HepG2 (cell line): ENCODE results near the gene SLC1A2. TPM values are rescaled to one million over a fixed set of nuclear protein-coding genes. Genes with fewer than 3 reads are reported as not detected.
A peak's percentile ranks its signal among the peaks of the same experiment; 100 is the strongest.

Experiments
- ATAC-seq: fragments of 200-7000 bp; cut with Tn5 transposase; 3 replicates; pipeline ENCODE4 v1.9.1; 2020; ENCODE audit warnings: mild to moderate bottlenecking, moderate library complexity
- BruUV-seq: library from RNA; stranded (reverse); fragments of 400-500 nt; replicated peaks from 2 replicates; lab custom pipeline; 2021; lab: Mats Ljungman, UMichigan
- CTCF ChIA-PET: fragments of 300-600 bp; formaldehyde crosslinking; extraction: SDS; loops from one replicate; lab custom pipeline; 2021; ENCODE audit warnings: low total read pairs, inconsistent platforms, low intra/inter-chr PET ratio; lab: Yijun Ruan, JAX
- POLR2A ChIA-PET: fragments of 350-600 bp; sonication (Branson Sonifier 250); formaldehyde crosslinking; loops from one replicate; lab custom pipeline; 2020; ENCODE audit warnings: antibody characterized with exemption, inconsistent platforms; lab: Yijun Ruan, JAX
- DNase-seq: peaks from one replicate; pipeline ENCODE4 v3.0.0-alpha.2; 2015; ENCODE audit warnings: low spot score
- FAIRE-seq: peaks from 3 replicates; lab custom pipeline; 2011; peaks lifted over from hg19 to GRCh38; lab: Jason Lieb, UNC
- H2AFZ ChIP-seq: one replicate; pipeline ENCODE4 v1.6.1; 2011; ENCODE audit warnings: low read length, inconsistent platforms
- H3K27ac ChIP-seq: fragments of 300-600 bp; 3 replicates; pipeline ENCODE4 v1.8.0; 2011; ENCODE audit warnings: mixed run types, mild to moderate bottlenecking, mixed read lengths, low read length, inconsistent platforms; ENCODE audit not compliant: insufficient read depth; ENCODE audit errors: extremely low read length
- H3K27me3 ChIP-seq, 2 experiments: fragments of 200-600 bp in 1 of 2; 2 replicates in 1 of 2; 3 replicates in 1 of 2; pipeline versions ENCODE4 v1.6.0 to v1.8.0; 2011; ENCODE audit warnings: low read length in 2 of 2, mild to moderate bottlenecking in 2 of 2, moderate library complexity in 2 of 2, inconsistent platforms in 1 of 2; ENCODE audit not compliant: insufficient read depth in 2 of 2, control insufficient read depth in 1 of 2
- H3K36me3 ChIP-seq, 2 experiments: fragments of 200-600 bp in 1 of 2; replicated peaks in 1 of 2; 2 replicates in 1 of 2; 3 replicates in 1 of 2; pipeline versions ENCODE4 v1.5.1 to v1.8.0; 2011; ENCODE audit warnings: low read length in 2 of 2, inconsistent platforms in 1 of 2; ENCODE audit not compliant: insufficient read depth in 2 of 2, control insufficient read depth in 1 of 2
- H3K4me1 ChIP-seq: 2 replicates; pipeline ENCODE4 v1.5.1; 2012; ENCODE audit warnings: low read length, inconsistent platforms; ENCODE audit not compliant: insufficient read depth
- H3K4me2 ChIP-seq: 2 replicates; pipeline ENCODE4 v1.6.0; 2011; ENCODE audit warnings: low read depth, low read length, inconsistent platforms
- H3K4me3 ChIP-seq, 3 experiments: fragments of 200-600 bp in 1 of 3; sonication (generic), shearing (Covaris generic) in 1 of 3; replicated peaks in 1 of 3; 2 replicates each; pipeline ENCODE4 v1.5.1; 2011 to 2016; ENCODE audit warnings: low read length in 3 of 3, inconsistent platforms in 2 of 3, low read depth in 2 of 3, mild to moderate bottlenecking in 2 of 3, control low read depth in 1 of 3, mixed read lengths in 1 of 3; ENCODE audit not compliant: insufficient read depth in 1 of 3
- H3K79me2 ChIP-seq: one replicate; pipeline ENCODE4 v1.6.1; 2011; ENCODE audit warnings: low read length, inconsistent platforms; ENCODE audit not compliant: insufficient read depth
- H3K9ac ChIP-seq: 2 replicates; pipeline ENCODE4 v1.6.0; 2011; ENCODE audit warnings: mild to moderate bottlenecking, low read depth, low read length, inconsistent platforms; ENCODE audit not compliant: insufficient read depth
- H3K9me3 ChIP-seq: 2 replicates; pipeline ENCODE4 v1.5.1; 2012; ENCODE audit warnings: mild to moderate bottlenecking, low read length
- H4K20me1 ChIP-seq: 2 replicates; pipeline ENCODE4 v1.6.0; 2011; ENCODE audit warnings: inconsistent platforms, mild to moderate bottlenecking, low read length, moderate library complexity; ENCODE audit not compliant: insufficient read depth
- ARNT ChIP-seq: fragments of 450-650 bp; IDR thresholded peaks from 2 replicates; pipeline ENCODE4 v1.6.1; 2017
- CHCHD3 ChIP-seq: sonication (generic); formaldehyde crosslinking; IDR thresholded peaks from 2 replicates; pipeline ENCODE4 v1.8.0; 2022; ENCODE audit warnings: mild to moderate bottlenecking, missing genetic modification reagents, moderate library complexity
- CHD4 ChIP-seq: fragments of 200-600 bp; sonication (generic); IDR thresholded peaks from 2 replicates; pipeline ENCODE4 v1.7.0; 2017; ENCODE audit warnings: mild to moderate bottlenecking, low read length, borderline replicate concordance
- EEA1 ChIP-seq: sonication (generic); formaldehyde crosslinking; IDR thresholded peaks from 2 replicates; pipeline ENCODE4 v1.5.1; 2020; ENCODE audit warnings: mild to moderate bottlenecking, missing genetic modification reagents, borderline replicate concordance
- HMG20A ChIP-seq: IDR thresholded peaks from 2 replicates; pipeline ENCODE4 v1.6.1; 2016; ENCODE audit warnings: borderline replicate concordance
- MNT ChIP-seq: fragments of 450-650 bp; IDR thresholded peaks from 2 replicates; pipeline ENCODE4 v1.6.1; 2016
- MYC ChIP-seq: sonication (generic); formaldehyde crosslinking; IDR thresholded peaks from 2 replicates; pipeline ENCODE4 v1.9.0; 2021; ENCODE audit warnings: missing genetic modification reagents, borderline replicate concordance
- PAXIP1 ChIP-seq: sonication (generic); formaldehyde crosslinking; conservative IDR thresholded peaks from 2 replicates; pipeline ENCODE4 v1.4.0; 2020; ENCODE audit warnings: mild to moderate bottlenecking, missing genetic modification reagents, moderate library complexity
- RCOR2 ChIP-seq: IDR thresholded peaks from 2 replicates; pipeline ENCODE4 v1.6.1; 2016; ENCODE audit warnings: missing biosample characterization, missing genetic modification reagents
- SALL1 ChIP-seq: sonication (generic); formaldehyde crosslinking; IDR thresholded peaks from 2 replicates; pipeline ENCODE4 v1.8.0; 2022; ENCODE audit warnings: mild to moderate bottlenecking, missing genetic modification reagents
- SIN3B ChIP-seq: fragments of 150-350 bp; IDR thresholded peaks from 2 replicates; pipeline ENCODE4 v1.6.1; 2014; ENCODE audit warnings: low read length
- TOE1 ChIP-seq: sonication (generic); formaldehyde crosslinking; IDR thresholded peaks from 2 replicates; pipeline ENCODE4 v1.4.0; 2020; ENCODE audit warnings: mild to moderate bottlenecking, missing genetic modification reagents
- YEATS4 ChIP-seq: sonication (generic); formaldehyde crosslinking; IDR thresholded peaks from 2 replicates; pipeline ENCODE4 v1.4.0; 2020; ENCODE audit warnings: missing genetic modification reagents, borderline replicate concordance
- ZNF253 ChIP-seq: sonication (generic); formaldehyde crosslinking; IDR thresholded peaks from 2 replicates; pipeline ENCODE4 v1.8.0; 2022; ENCODE audit warnings: mild to moderate bottlenecking, missing genetic modification reagents, borderline replicate concordance
- ZNF446 ChIP-seq: sonication (generic); formaldehyde crosslinking; IDR thresholded peaks from 2 replicates; pipeline ENCODE4 v1.5.0; 2020; ENCODE audit warnings: mild to moderate bottlenecking, missing genetic modification reagents
- ZNF530 ChIP-seq: sonication (generic); formaldehyde crosslinking; IDR thresholded peaks from 2 replicates; pipeline ENCODE4 v1.5.0; 2020; ENCODE audit warnings: low read depth, mild to moderate bottlenecking, missing genetic modification reagents
- ZNF772 ChIP-seq: sonication (generic); formaldehyde crosslinking; IDR thresholded peaks from 2 replicates; pipeline ENCODE4 v1.5.0; 2020; ENCODE audit warnings: mild to moderate bottlenecking, missing genetic modification reagents
- WGBS: methylation state at CpG from one replicate; pipeline ENCODE4 v1.1.6; 2017; ENCODE audit warnings: low lambda C conversion rate; 5-methylcytosine and 5-hydroxymethylcytosine counted together
- in situ Hi-C: cut with HindIII; loops from 2 replicates; pipeline ENCODE4 v1.10.0; 2017; ENCODE audit warnings: low pct_unique_long_range_greater_than_20kb; ENCODE audit not compliant: extremely low pct_ligation_motif_present
- intact Hi-C: fragments of 100-400 bp; cut with micrococcal nuclease; formaldehyde crosslinking; loops from one replicate; pipeline ENCODE4 v1.10.0; 2022; ENCODE audit not compliant: unreplicated experiment
- polyA plus RNA-seq, 8 experiments: library from polyadenylated mRNA; depleted of rRNA in 3 of 8; stranded (reverse) in 7 of 8; unstranded in 1 of 8; fragments of >200 nt; fragmentation: Illumina TruSeq in 4 of 8; extraction: Trizol in 4 of 8; gene quantifications; 2 replicates each; pipeline versions ENCODE4 v1.2.1 to v1.2.3, GENCODE V29; 2011 to 2016; ENCODE audit warnings: low read depth in 4 of 8, missing spikeins in 1 of 8, mixed read lengths in 1 of 8; ENCODE audit not compliant: insufficient read depth in 1 of 8
- total RNA-seq, 5 experiments: library from RNA; depleted of rRNA; stranded (reverse); fragments of >200 nt; fragmentation: Illumina TruSeq; extraction: Trizol; gene quantifications; 2 replicates each; pipeline ENCODE4 v1.2.3, GENCODE V29; 2016; ENCODE audit warnings: low read depth in 1 of 5
- TF ChIP-seq, protein P1 (sequence below): sonication (generic); formaldehyde crosslinking; IDR thresholded peaks from 2 replicates; pipeline ENCODE4 v1.8.0; 2023; ENCODE audit warnings: mild to moderate bottlenecking, missing genetic modification reagents
- TF ChIP-seq, protein P2 (sequence below): sonication (generic); formaldehyde crosslinking; IDR thresholded peaks from 2 replicates; pipeline ENCODE4 v1.4.0; 2020; ENCODE audit warnings: missing genetic modification reagents; ENCODE audit errors: not compliant biosample characterization

SLC1A2 gene
- total and polyA plus RNA-seq, 2 of the 13 experiments (the other 11 are each of a cell fraction or from before 2014, with no cell fraction given): 23.2 to 43.2 TPM

DNA sequence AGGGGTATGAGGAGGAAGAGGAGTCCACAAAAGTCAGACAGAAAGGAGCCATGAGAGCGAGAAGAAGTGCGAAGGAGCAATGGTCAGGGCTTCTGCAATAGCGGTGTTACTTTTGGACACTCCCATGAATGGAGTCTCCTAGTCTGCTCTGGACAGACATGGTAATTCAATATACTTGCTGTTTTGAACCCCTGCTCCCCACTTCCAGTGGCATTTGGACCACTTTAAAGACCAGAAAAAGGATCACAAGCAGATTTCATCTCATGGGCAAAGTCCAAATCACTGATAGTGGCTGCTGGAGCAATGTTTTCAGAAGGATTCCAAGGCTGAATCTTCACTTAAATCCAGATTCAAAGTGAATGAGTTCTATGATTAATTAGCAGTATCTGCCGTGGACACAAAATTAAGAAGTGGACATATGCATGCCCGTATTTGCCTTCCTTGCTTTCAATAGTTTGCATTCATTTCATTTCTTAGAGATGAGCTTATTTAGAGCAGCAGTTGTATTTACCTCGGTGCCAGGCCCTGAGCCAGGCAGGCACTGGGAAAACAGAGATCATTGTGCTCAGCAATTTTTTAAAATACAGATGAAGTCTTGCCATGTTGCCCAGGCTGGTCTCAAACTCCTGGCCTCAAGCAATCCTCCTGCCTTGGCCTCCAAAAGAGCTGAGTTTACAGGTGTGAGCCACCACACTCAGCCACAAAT is 72.0 kb downstream of the SLC1A2 start:
- BruUV-seq: no TSS peak
- 0 out of 5 replicates have a peak, but pooled peaks cover 0 to 1% of the 10 kb centered on the region in 2 experiments for H3K36me3 ChIP-seq
- no peaks in the 10 kb centered on the region for H3K27me3 ChIP-seq
- H3K27ac ChIP-seq: peak overlapping the region; percentile 53
- H3K4me1 ChIP-seq: peaks cover 44% of the 10 kb centered on the region
- in situ Hi-C loops (no loop called here), intact Hi-C loops (no loop called here)
- 19% methylated on average over 6 of the region's 6 CpGs for WGBS
- CTCF ChIA-PET: no interaction called here
- peak overlapping the region; percentile 43 for H3K4me2 ChIP-seq
- FAIRE-seq (peak; percentile 73), DNase-seq (peak; percentile 68), ATAC-seq (peak; percentile 70)
- H3K4me3 ChIP-seq: no peak overlapping the region
- no peaks in the 10 kb centered on the region for H3K9me3 ChIP-seq
- H3K79me2 ChIP-seq: peaks cover 7% of the 10 kb centered on the region
- H3K9ac ChIP-seq: no peak overlapping the region
- POLR2A ChIA-PET: interaction anchor here (1.0 to 2.6 kb wide), 4 partner anchors 9 to 417 kb away, joined by 3 to 19 read pairs (median 5); no protein-coding TSS in a partner anchor
- H2AFZ ChIP-seq: no peak overlapping the region
- H4K20me1 ChIP-seq: peaks cover 6% of the 10 kb centered on the region; the same call in 1 of the 2 replicates
- TF ChIP-seq ZNF772 (no peak), CHD4 (no peak), PAXIP1 (CRISPR knock-in tag) (0 out of 2 replicates have a peak, but pooled peaks have one; percentile 37), TOE1 (no peak), ZNF253 (no peak), YEATS4 (CRISPR knock-in tag) (no peak), MNT (no peak), SALL1 (CRISPR knock-in tag) (no peak), RCOR2 (CRISPR knock-in tag) (no peak), HMG20A (CRISPR knock-in tag) (peak; percentile 34), ZNF446 (CRISPR knock-in tag) (no peak), EEA1 (CRISPR knock-in tag) (no peak), ARNT (no peak), ZNF530 (CRISPR knock-in tag) (no peak), CHCHD3 (no peak), SIN3B (no peak), MYC (CRISPR knock-in tag) (no peak)
- TF ChIP-seq, protein P1, sequence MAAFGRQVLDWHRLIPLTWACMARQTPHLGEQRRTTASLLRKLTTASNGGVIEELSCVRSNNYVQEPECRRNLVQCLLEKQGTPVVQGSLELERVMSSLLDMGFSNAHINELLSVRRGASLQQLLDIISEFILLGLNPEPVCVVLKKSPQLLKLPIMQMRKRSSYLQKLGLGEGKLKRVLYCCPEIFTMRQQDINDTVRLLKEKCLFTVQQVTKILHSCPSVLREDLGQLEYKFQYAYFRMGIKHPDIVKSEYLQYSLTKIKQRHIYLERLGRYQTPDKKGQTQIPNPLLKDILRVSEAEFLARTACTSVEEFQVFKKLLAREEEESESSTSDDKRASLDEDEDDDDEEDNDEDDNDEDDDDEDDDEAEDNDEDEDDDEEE (CRISPR knock-in tag): no peak
- TF ChIP-seq, protein P2, sequence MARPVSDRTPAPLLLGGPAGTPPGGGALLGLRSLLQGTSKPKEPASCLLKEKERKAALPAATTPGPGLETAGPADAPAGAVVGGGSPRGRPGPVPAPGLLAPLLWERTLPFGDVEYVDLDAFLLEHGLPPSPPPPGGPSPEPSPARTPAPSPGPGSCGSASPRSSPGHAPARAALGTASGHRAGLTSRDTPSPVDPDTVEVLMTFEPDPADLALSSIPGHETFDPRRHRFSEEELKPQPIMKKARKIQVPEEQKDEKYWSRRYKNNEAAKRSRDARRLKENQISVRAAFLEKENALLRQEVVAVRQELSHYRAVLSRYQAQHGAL: no peak
